ENCODE measurements around the gene SAMMSON.

GRCh38 chr3:70112751-70113150 lies 113.2 kb downstream of the SAMMSON start:
- TF ChIP-seq CTCF (IDR thresholded peaks at IDR 0.05) (no peak), POLR2A (IDR thresholded peaks at IDR 0.05) (no peak)
